ENCODE measurements around the gene MMP24. TPM values are rescaled to one million over a fixed set of nuclear protein-coding genes. Genes with fewer than 3 reads are reported as not detected.
"Not testable (repeated sequence)": the region's sequence is repeated elsewhere in the genome, so short reads cannot be mapped to it uniquely, and the experiment has no call there.

The MMP24 gene
- total and polyA plus RNA-seq, 10 donors, result 0.10 to 0.32 (median 0.18) TPM

- H3K9me3 ChIP-seq, result no peaks in the 10 kb centered on the region
- TF ChIP-seq POLR2A (IDR thresholded peaks at IDR 0.05), result no peak
- TF ChIP-seq POLR2AphosphoS5 (IDR thresholded peaks at IDR 0.05), result no peak
- TF ChIP-seq CTCF (IDR thresholded peaks at IDR 0.05 in 8 of 11, conservative IDR thresholded peaks at IDR 0.05 in 3 of 11), result no peak
- DNase-seq, result no peak
- H3K36me3 ChIP-seq, result peaks cover 0 to 46% (median 5%) of the 10 kb centered on the region in 6 donors
- no peak overlapping the region for H3K4me3 ChIP-seq
- no peaks in the 10 kb centered on the region for H3K4me1 ChIP-seq
- no peaks in the 10 kb centered on the region for H3K27me3 ChIP-seq (replicated peaks in 1 of 7)
- intact Hi-C loops (cut with DNase I; ENCODE audit: low total_unique reads), result no loop called here
- WGBS, 5 donors, result 64 to 70% (median 64%) methylated on average over 3 of the region's 3 CpGs
- H3K27ac ChIP-seq, result no peak overlapping the region
Measured at GRCh38 chr20:35314816-35315631, 88.5 kb downstream of the MMP24 start.

DNA sequence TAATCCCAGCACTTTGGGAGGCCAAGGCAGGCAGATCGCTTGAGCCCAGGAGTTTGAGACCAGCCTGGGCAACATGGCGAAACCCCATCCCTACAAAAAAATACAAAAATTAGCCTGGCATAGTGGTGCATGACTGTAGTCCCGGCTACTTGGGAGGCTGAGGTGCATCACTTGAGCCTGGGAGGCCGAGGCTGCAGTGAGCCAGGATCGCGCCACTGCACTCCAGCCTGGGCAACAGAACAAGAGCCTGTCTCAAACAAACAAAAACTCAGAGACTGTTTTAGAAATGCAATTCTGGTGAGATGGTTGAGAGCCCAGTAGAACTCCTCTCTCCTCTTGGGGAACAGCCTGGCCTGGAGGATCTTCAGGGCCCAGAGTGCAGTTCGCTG is 89.1 kb downstream of the MMP24 start:
- H3K4me1 ChIP-seq; H3K9me3 ChIP-seq; H3K27me3 ChIP-seq (replicated peaks in 1 of 7); DNase-seq; H3K4me3 ChIP-seq; intact Hi-C loops (cut with DNase I; ENCODE audit: low total_unique reads); H3K27ac ChIP-seq: not testable (repeated sequence)
- H3K36me3 ChIP-seq, result peaks cover 0 to 43% (median 5%) of the 10 kb centered on the region in 6 donors
- 87 to 96% (median 94%) methylated on average over 7 of the region's 7 CpGs for WGBS, 5 donors

DNA sequence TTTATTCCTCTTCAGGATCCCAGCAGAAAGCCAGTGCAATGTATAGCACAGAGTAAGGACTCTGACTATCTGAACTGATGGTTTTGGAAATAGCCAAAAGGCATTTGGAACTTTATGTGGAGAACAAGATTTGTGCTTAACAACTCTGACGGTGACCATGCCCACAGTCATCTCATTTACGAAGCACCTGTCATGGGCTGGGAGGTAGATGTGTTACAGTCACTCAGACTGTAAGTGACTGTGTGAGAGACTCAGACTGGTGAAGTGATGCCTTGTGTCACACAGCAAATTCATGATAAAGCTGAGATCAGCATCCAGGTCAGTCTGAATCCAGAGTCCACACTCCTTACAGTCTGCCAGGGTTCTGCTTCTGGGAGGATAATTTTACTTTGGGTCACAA is 89.6 kb downstream of the MMP24 start:
- no peak overlapping the region for H3K4me3 ChIP-seq
- no peaks in the 10 kb centered on the region for H3K27me3 ChIP-seq (replicated peaks in 1 of 7)
- WGBS, 5 donors, result 90 to 97% (median 93%) methylated on average over 2 of the region's 2 CpGs
- no peak for TF ChIP-seq POLR2A (IDR thresholded peaks at IDR 0.05)
- no peak for TF ChIP-seq POLR2AphosphoS5 (IDR thresholded peaks at IDR 0.05)
- no peak for TF ChIP-seq CTCF (IDR thresholded peaks at IDR 0.05 in 8 of 11, conservative IDR thresholded peaks at IDR 0.05 in 3 of 11)
- H3K9me3 ChIP-seq, result no peaks in the 10 kb centered on the region
- intact Hi-C loops (cut with DNase I; ENCODE audit: low total_unique reads), result no loop called here
- peaks cover 0 to 44% (median 5%) of the 10 kb centered on the region in 6 donors for H3K36me3 ChIP-seq
- no peak overlapping the region for H3K27ac ChIP-seq
- no peaks in the 10 kb centered on the region for H3K4me1 ChIP-seq
- DNase-seq, result no peak

DNA sequence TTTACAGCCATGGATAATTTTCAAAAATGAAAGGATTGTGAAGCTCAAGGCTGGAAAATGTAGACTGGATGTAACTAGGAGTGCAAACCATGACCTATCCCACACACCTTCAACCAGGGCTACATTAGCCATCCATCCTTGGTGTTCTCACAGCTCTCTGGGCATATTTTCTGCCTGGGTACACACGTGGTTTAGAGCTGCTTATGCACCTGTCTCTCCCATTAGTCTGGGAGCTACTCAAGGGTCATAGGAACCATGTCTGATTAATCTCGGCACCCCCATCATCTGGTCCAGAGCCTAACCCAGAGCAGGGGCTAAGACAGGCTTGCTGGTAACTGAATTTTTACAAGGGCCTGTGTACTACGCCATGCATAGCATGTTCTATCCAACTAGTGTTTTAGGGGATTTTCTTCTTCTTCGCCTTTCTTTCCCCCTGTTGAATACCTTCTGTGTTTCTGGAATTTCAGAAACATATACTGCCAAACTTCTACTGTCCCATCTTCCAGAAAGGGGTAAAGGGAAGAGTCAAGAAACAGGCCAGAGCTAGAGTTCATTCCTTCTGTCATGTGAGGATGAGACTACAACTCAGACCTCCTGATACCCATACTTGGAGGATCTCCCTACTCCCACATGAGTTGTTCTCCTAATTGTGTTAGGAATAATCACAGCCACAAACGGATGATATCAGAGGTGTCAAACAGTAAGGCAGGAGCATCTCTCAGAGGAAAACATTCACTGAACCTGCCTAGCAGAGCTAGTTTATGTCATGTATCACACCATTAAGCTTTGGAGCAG is 91.1 kb downstream of the MMP24 start:
- H3K27me3 ChIP-seq (replicated peaks in 1 of 7), result no peaks in the 10 kb centered on the region
- DNase-seq, result no peak
- TF ChIP-seq CTCF (IDR thresholded peaks at IDR 0.05 in 8 of 11, conservative IDR thresholded peaks at IDR 0.05 in 3 of 11) (no peak), POLR2AphosphoS5 (IDR thresholded peaks at IDR 0.05) (no peak), POLR2A (IDR thresholded peaks at IDR 0.05) (no peak)
- no peaks in the 10 kb centered on the region for H3K4me1 ChIP-seq
- intact Hi-C loops (cut with DNase I; ENCODE audit: low total_unique reads), result no loop called here
- peaks cover 0 to 42% (median 3%) of the 10 kb centered on the region in 6 donors for H3K36me3 ChIP-seq
- H3K27ac ChIP-seq, result no peak overlapping the region
- no peak overlapping the region for H3K4me3 ChIP-seq
- WGBS, 5 donors, result 86 to 98% (median 89%) methylated on average over 5 of the region's 5 CpGs
- no peaks in the 10 kb centered on the region for H3K9me3 ChIP-seq

All from spleen (tissue), 11 donors.